ENCODE results near the gene TNFRSF14. TPM values are rescaled to one million over a fixed set of nuclear protein-coding genes. Genes with fewer than 3 reads are reported as not detected.

Gene TNFRSF14
- total RNA-seq, 2 donors from 2014 or later: 25.9 to 58.3 TPM

DNA sequence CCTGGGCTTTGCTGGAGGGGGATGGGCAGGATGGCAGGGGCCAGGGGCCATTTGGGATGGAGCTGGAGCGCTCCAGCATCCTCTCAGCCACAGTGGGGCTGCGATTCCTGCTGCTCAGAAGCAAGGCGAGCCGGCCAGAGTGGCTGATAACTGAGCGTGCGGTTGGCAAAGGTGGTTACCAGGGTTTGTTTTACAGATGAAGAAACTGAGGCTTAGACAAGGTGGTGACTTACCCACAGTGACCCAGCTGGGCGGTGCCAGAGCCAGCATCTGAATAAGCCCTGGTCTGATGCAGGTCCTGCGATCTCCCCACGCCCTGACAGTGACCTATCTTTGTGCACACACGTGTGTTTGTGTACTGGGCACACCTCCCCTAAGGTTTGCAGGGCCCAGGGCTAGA is 24.5 kb downstream of the TNFRSF14 start:
- 66 to 76% methylated on average over 10 of the region's 10 CpGs for WGBS, 2 donors
- Histone ChIP-seq H3K27me3 (no peaks in the 10 kb centered on the region), H3K9me3 (no peaks in the 10 kb centered on the region), H3K36me3 (replicated peaks in 1 of 2; ENCODE audit: insufficient read depth in 1 of 2, low read depth in 2 of 2) (no peaks in the 10 kb centered on the region), H3K27ac (no peak overlapping the region), H3K4me1 (peaks cover 38% of the 10 kb centered on the region), H3K4me3 (no peak overlapping the region)
- no peak for ATAC-seq
- intact Hi-C loops (cut with DNase I): loop anchor here (10.0 kb wide), 1 partner anchor 46 kb away; the partner anchor contains the start of gene HES5
- no peak for DNase-seq
- no peak for TF ChIP-seq POLR2A (IDR thresholded peaks at IDR 0.05)
- TF ChIP-seq, protein P1, sequence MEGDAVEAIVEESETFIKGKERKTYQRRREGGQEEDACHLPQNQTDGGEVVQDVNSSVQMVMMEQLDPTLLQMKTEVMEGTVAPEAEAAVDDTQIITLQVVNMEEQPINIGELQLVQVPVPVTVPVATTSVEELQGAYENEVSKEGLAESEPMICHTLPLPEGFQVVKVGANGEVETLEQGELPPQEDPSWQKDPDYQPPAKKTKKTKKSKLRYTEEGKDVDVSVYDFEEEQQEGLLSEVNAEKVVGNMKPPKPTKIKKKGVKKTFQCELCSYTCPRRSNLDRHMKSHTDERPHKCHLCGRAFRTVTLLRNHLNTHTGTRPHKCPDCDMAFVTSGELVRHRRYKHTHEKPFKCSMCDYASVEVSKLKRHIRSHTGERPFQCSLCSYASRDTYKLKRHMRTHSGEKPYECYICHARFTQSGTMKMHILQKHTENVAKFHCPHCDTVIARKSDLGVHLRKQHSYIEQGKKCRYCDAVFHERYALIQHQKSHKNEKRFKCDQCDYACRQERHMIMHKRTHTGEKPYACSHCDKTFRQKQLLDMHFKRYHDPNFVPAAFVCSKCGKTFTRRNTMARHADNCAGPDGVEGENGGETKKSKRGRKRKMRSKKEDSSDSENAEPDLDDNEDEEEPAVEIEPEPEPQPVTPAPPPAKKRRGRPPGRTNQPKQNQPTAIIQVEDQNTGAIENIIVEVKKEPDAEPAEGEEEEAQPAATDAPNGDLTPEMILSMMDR (IDR thresholded peaks at IDR 0.05): no peak

DNA sequence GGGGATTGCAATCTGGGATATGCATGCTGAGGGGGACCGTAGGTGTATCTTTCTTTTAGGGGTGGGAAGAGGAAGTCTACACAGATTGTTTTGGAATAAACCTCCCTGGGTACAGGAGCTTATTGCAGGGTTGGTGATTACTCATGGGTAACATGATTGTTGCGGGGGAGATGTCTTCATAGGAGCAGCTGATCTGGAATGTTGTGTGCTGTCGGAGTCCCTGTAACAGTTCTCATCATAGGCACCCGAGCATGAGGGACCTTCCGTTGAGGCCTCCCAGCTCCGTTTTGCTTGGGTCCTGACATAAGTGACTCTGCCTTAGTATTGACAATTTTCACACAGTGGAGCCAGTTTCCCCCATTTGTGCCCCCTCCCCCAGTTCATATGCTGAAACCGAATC is 26.2 kb downstream of the TNFRSF14 start:
- intact Hi-C loops (cut with DNase I): loop anchor here (10.0 kb wide), 1 partner anchor 48 kb away; the partner anchor contains the start of gene HES5
- TF ChIP-seq, protein P1 (IDR thresholded peaks at IDR 0.05): no peak
- TF ChIP-seq POLR2A (IDR thresholded peaks at IDR 0.05): no peak
- Histone ChIP-seq H3K4me1 (peaks cover 35% of the 10 kb centered on the region), H3K4me3 (no peak overlapping the region), H3K9me3 (no peaks in the 10 kb centered on the region), H3K36me3 (replicated peaks in 1 of 2; ENCODE audit: insufficient read depth in 1 of 2, low read depth in 2 of 2) (no peaks in the 10 kb centered on the region), H3K27me3 (no peaks in the 10 kb centered on the region), H3K27ac (no peak overlapping the region)
- ATAC-seq: no peak
- WGBS, 2 donors: 59 to 65% methylated on average over 4 to 7 of the region's 7 CpGs
- no peak for DNase-seq

DNA sequence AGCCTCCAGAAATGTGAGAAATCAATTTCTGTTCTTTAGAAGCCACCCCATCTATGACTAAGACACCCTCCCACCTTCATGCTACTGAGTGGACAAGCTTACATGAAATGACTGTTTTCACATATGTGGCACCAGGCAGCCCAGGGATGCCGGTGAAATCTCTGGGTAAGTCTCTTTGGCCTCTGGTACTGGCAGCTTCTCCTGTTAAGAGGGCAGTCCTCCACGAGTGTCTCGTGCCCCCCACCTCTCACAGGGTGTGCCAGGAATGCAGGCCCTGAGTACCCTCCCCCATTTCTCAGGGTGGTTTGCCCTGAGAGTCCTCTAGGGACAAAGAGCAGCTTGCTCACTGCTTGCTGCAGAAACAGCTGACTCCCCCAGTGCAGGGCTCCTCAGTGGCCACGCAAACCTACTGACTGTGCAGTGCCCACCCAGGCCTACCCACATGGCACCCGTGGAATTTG is 27.2 kb downstream of the TNFRSF14 start:
- H3K4me1 ChIP-seq: peaks cover 36% of the 10 kb centered on the region
- DNase-seq: no peak

DNA sequence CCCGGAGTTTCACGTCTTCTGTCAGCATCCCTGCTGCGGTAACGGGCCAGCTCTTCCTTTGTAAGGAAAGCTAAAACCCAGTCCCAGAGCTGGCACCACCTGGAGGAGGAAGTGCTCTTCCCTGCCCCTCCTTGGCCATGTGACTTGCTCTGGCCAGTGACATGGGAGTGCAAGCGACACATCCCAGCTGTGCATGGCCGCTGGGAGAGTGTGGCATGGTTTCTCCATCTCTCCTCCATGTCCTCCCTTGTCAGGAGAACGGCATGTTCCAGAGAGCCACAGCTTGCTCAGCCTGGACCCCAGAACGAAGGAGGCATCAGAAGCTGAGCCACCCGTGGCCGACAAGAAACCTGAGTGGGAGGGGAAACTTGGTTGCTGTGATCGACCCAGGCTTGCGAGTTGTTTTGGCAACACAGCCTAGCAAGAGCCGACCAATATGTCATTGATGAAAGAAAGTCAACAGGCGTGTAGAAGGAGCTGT is 27.7 kb downstream of the TNFRSF14 start:
- ATAC-seq: no peak
- Histone ChIP-seq H3K4me1 (peaks cover 39% of the 10 kb centered on the region), H3K27ac (peak overlapping the region in 2 of 4 donors; percentile 21 to 47), H3K9me3 (no peaks in the 10 kb centered on the region), H3K27me3 (no peaks in the 10 kb centered on the region), H3K4me3 (no peak overlapping the region), H3K36me3 (replicated peaks in 1 of 2; ENCODE audit: insufficient read depth in 1 of 2, low read depth in 2 of 2) (no peaks in the 10 kb centered on the region)
- WGBS, 2 donors: 23 to 31% methylated on average over 7 to 14 of the region's 14 CpGs
- peak in 2 of 3 donors; percentile 23 to 28 for TF ChIP-seq POLR2A (IDR thresholded peaks at IDR 0.05)
- TF ChIP-seq, protein P1 (IDR thresholded peaks at IDR 0.05): peak in 1 of 7 experiments; percentile 9
- DNase-seq: peak; percentile 38 to 60 (median 53)
- intact Hi-C loops (cut with DNase I): loop anchor here (10.0 kb wide), 1 partner anchor 49 kb away; the partner anchor contains the start of gene HES5

More for the DNA sequence above, 27.2 kb downstream of the TNFRSF14 start:
- no peaks in the 10 kb centered on the region for H3K36me3 ChIP-seq (replicated peaks in 1 of 2; ENCODE audit: insufficient read depth in 1 of 2, low read depth in 2 of 2)
- WGBS, 2 donors: 52 to 59% methylated on average over 5 of the region's 5 CpGs
- H3K9me3 ChIP-seq: no peaks in the 10 kb centered on the region
- H3K27me3 ChIP-seq: no peaks in the 10 kb centered on the region
- H3K4me3 ChIP-seq: no peak overlapping the region
- intact Hi-C loops (cut with DNase I): loop anchor here (10.0 kb wide), 1 partner anchor 49 kb away; the partner anchor contains the start of gene HES5
- peak overlapping the region in 2 of 4 donors; percentile 2 to 47 for H3K27ac ChIP-seq
- TF ChIP-seq, protein P1 (IDR thresholded peaks at IDR 0.05): no peak
- no peak for TF ChIP-seq POLR2A (IDR thresholded peaks at IDR 0.05)
- no peak for ATAC-seq

Data from body of pancreas (tissue), 4 donors.